ENCODE data around the gene MED13L. TPM values are rescaled to one million over a fixed set of nuclear protein-coding genes. Genes with fewer than 3 reads are reported as not detected.

Gene MED13L
- total and polyA plus RNA-seq, 2 experiments from 2014 or later: 11.7 to 88.7 TPM

DNA sequence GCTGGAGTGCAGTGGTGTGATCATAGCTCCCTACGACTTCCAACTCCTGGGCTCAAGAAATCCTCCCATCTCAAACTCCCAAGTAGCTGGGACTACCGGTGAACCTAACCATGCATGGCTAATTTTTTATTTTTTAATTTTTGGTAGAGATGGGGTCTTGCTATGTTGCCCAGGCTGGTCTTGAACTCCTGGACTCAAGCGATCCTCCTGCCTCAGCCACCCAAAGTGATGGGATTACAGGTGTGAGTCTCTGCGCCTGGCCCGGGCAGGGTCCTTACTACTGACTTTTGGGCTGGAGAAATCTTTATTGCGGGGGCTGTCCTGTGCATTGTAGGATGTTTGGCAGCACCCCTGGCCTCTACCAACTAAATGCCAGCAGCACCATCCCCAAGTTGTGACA lies 44.4 kb upstream of the MED13L start:
- Histone ChIP-seq H3K4me1 (ENCODE audit: insufficient read depth) (peaks cover 26% of the 10 kb centered on the region), H3K27me3 (replicated peaks; ENCODE audit: insufficient read depth) (no peaks in the 10 kb centered on the region), H3K4me3 (no peak overlapping the region), H3K27ac (no peak overlapping the region), H3K36me3 (ENCODE audit: low read depth) (no peaks in the 10 kb centered on the region), H3K9ac (no peak overlapping the region), H3K4me2 (ENCODE audit: unreplicated experiment) (no peak overlapping the region), H3K9me3 (ENCODE audit: low read depth) (no peaks in the 10 kb centered on the region), H4K20me1 (ENCODE audit: insufficient read depth) (no peaks in the 10 kb centered on the region), H3K9me2 (ENCODE audit: insufficient read depth) (no peaks in the 10 kb centered on the region), H2AFZ (no peak overlapping the region), H3K79me2 (ENCODE audit: insufficient read depth) (no peaks in the 10 kb centered on the region), H3F3A (ENCODE audit: insufficient read depth) (peaks cover 22% of the 10 kb centered on the region)
- 94 to 98% methylated on average over 6 of the region's 6 CpGs for WGBS, 2 experiments (ENCODE audit: low coverage in 1 of 2, low lambda C conversion rate in 2 of 2, missing lambda C conversion rate in 2 of 2)
- in situ Hi-C loops (cut with MboI): no loop called here
- no peak for DNase-seq
- TF ChIP-seq EZH2phosphoT487 (IDR thresholded peaks at IDR 0.05; ENCODE audit: insufficient read depth, low read depth) (no peak), EZH2 (IDR thresholded peaks at IDR 0.05; ENCODE audit: insufficient read depth, poor library complexity, severe bottlenecking) (no peak)

DNA sequence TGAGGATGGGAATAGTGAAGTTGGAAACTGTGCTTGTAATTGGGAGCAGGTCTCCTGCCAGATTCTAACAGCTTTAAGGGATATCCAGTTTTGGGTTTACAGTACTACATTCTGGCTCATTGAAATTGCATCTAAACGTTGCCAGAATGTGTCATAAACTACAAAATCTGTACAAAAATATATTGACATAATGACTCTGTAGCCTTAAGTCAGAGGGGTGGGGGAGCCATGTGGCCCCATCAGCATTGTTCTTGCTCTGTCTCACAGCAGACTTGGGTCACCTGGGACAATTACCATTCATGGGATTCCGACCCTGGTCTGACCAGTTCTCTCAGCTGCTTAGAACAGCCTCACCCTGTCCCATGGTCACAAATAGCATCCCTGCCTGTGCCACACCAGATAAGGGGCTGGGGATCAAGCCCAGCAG lies 43.3 kb upstream of the MED13L start:
- H3K79me2 ChIP-seq (ENCODE audit: insufficient read depth): no peaks in the 10 kb centered on the region
- H3F3A ChIP-seq (ENCODE audit: insufficient read depth): peaks cover 22% of the 10 kb centered on the region
- TF ChIP-seq EZH2phosphoT487 (IDR thresholded peaks at IDR 0.05; ENCODE audit: insufficient read depth, low read depth) (no peak), EZH2 (IDR thresholded peaks at IDR 0.05; ENCODE audit: insufficient read depth, poor library complexity, severe bottlenecking) (no peak)
- H3K9me3 ChIP-seq (ENCODE audit: low read depth): no peaks in the 10 kb centered on the region
- H3K4me3 ChIP-seq: 0 out of 2 replicates have a peak overlapping the region, but pooled peaks have one; percentile 49
- peak overlapping the region; percentile 78 for H3K4me2 ChIP-seq (ENCODE audit: unreplicated experiment)
- peak overlapping the region; percentile 94 for H3K27ac ChIP-seq
- H3K9ac ChIP-seq: peak overlapping the region; percentile 77
- no peaks in the 10 kb centered on the region for H3K27me3 ChIP-seq (replicated peaks; ENCODE audit: insufficient read depth)
- peak; percentile 69 for DNase-seq
- in situ Hi-C loops (cut with MboI): no loop called here
- no peaks in the 10 kb centered on the region for H3K36me3 ChIP-seq (ENCODE audit: low read depth)
- H2AFZ ChIP-seq: peak overlapping the region; percentile 65
- 0 to 7% methylated on average over 2 of the region's 2 CpGs for WGBS, 2 experiments (ENCODE audit: low coverage in 1 of 2, low lambda C conversion rate in 2 of 2, missing lambda C conversion rate in 2 of 2)
- no peaks in the 10 kb centered on the region for H3K9me2 ChIP-seq (ENCODE audit: insufficient read depth)
- H3K4me1 ChIP-seq (ENCODE audit: insufficient read depth): peaks cover 26% of the 10 kb centered on the region
- H4K20me1 ChIP-seq (ENCODE audit: insufficient read depth): no peaks in the 10 kb centered on the region

DNA sequence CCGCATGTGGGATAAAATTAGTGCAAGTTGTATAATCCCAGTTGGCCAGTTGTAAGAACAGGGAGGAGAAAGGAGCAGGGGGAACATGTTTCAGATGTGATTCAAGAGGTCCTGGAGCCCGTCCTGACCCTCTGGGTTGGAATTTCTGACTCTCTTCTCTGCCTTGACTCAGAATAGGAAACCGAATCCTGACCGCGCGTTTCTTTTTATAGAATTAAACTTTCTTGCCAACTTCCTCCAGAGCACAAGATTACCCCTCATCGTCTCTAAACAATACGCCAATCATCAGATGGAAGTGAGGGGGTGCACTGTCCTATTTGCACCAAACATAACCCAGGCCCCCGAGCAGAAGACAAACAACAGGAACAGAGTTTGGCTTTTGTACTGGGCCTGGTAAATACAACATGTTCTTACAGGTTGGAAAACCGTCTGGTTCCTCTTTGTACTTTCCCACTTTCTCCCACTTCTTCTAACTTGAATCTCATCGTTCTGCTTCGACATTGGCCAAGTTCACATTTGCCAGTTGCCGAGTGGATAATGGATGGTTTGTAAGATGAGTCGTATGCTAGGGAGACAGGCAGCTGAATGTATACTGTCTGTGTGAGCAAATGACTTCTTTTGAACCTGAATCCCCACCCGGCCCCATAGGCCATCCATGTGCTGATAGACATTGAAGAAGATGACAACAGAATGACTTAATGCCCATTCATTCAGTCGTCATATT lies 42.6 kb upstream of the MED13L start:
- Histone ChIP-seq H3K9me3 (ENCODE audit: low read depth) (no peaks in the 10 kb centered on the region), H3F3A (ENCODE audit: insufficient read depth) (peaks cover 22% of the 10 kb centered on the region), H3K79me2 (ENCODE audit: insufficient read depth) (no peaks in the 10 kb centered on the region), H3K36me3 (ENCODE audit: low read depth) (no peaks in the 10 kb centered on the region), H3K27ac (peak overlapping the region; percentile 94), H3K4me1 (ENCODE audit: insufficient read depth) (peaks cover 26% of the 10 kb centered on the region), H3K27me3 (replicated peaks; ENCODE audit: insufficient read depth) (no peaks in the 10 kb centered on the region), H3K9me2 (ENCODE audit: insufficient read depth) (no peaks in the 10 kb centered on the region), H3K4me3 (peak overlapping the region; percentile 59), H3K4me2 (ENCODE audit: unreplicated experiment) (peak overlapping the region; percentile 85), H3K9ac (peak overlapping the region; percentile 77), H2AFZ (peak overlapping the region; percentile 65), H4K20me1 (ENCODE audit: insufficient read depth) (no peaks in the 10 kb centered on the region)
- DNase-seq: peak; percentile 97
- 0 to 1% methylated on average over 16 of the region's 16 CpGs for whole genome bisulfite sequencing, 2 experiments (ENCODE audit: low coverage in 1 of 2, low lambda C conversion rate in 2 of 2, missing lambda C conversion rate in 2 of 2)
- in situ Hi-C loops (cut with MboI): no loop called here
- TF ChIP-seq EZH2 (IDR thresholded peaks at IDR 0.05; ENCODE audit: insufficient read depth, poor library complexity, severe bottlenecking): no peak
- TF ChIP-seq EZH2phosphoT487 (IDR thresholded peaks at IDR 0.05; ENCODE audit: insufficient read depth, low read depth): no peak

DNA sequence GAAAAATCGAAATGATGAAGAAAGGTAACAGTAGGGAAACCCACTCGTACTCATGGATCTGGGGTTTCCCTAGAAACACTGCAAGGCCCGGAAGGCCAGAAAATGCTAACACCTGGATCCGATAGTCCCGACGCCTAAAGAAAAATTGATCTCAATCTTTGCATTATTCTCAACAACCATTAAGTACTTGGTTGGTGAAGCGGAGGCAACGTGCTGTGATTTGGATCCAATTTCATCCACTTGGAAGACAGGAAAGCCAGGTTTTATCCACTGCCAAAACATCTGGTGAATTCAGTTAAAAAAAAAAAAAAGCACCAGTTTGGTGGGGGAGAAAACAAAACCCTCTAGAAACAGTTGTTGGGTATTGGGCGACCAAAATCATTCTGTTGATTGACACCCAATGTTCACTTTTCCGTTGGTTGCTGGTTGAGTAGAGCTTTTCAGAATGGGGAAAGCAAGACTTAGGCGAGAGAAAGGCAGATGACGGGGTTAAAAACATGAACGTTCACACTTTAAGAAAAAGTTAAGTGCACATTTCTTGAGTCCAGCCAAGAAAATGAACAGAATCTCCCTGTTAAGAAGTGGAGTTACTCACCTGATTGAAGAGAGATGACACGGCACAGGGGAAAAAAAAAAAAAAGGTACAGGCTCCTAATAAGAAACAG lies 41.9 kb upstream of the MED13L start:
- Histone ChIP-seq H3K9me2 (ENCODE audit: insufficient read depth) (no peaks in the 10 kb centered on the region), H3K9ac (peak overlapping the region; percentile 70), H3K27ac (peak overlapping the region; percentile 94), H3K4me2 (ENCODE audit: unreplicated experiment) (peak overlapping the region; percentile 85), H3K4me3 (peak overlapping the region; percentile 59), H3K27me3 (replicated peaks; ENCODE audit: insufficient read depth) (no peaks in the 10 kb centered on the region), H3K4me1 (ENCODE audit: insufficient read depth) (peaks cover 26% of the 10 kb centered on the region), H3K9me3 (ENCODE audit: low read depth) (no peaks in the 10 kb centered on the region), H3F3A (ENCODE audit: insufficient read depth) (peaks cover 22% of the 10 kb centered on the region), H3K79me2 (ENCODE audit: insufficient read depth) (no peaks in the 10 kb centered on the region), H4K20me1 (ENCODE audit: insufficient read depth) (no peaks in the 10 kb centered on the region), H3K36me3 (ENCODE audit: low read depth) (no peaks in the 10 kb centered on the region), H2AFZ (peak overlapping the region; percentile 47)
- DNase-seq: no peak
- no peak for TF ChIP-seq EZH2phosphoT487 (IDR thresholded peaks at IDR 0.05; ENCODE audit: insufficient read depth, low read depth)
- TF ChIP-seq EZH2 (IDR thresholded peaks at IDR 0.05; ENCODE audit: insufficient read depth, poor library complexity, severe bottlenecking): no peak
- 10 to 14% methylated on average over 14 of the region's 14 CpGs for WGBS, 2 experiments (ENCODE audit: low coverage in 1 of 2, low lambda C conversion rate in 2 of 2, missing lambda C conversion rate in 2 of 2)
- in situ Hi-C loops (cut with MboI): no loop called here
